ENCODE measurements around the gene ANKRD9. TPM values are rescaled to one million over a fixed set of nuclear protein-coding genes. Genes with fewer than 3 reads are reported as not detected.

Gene ANKRD9
- total RNA-seq, 1 experiment from 2014 or later = 23.7 TPM

DNA sequence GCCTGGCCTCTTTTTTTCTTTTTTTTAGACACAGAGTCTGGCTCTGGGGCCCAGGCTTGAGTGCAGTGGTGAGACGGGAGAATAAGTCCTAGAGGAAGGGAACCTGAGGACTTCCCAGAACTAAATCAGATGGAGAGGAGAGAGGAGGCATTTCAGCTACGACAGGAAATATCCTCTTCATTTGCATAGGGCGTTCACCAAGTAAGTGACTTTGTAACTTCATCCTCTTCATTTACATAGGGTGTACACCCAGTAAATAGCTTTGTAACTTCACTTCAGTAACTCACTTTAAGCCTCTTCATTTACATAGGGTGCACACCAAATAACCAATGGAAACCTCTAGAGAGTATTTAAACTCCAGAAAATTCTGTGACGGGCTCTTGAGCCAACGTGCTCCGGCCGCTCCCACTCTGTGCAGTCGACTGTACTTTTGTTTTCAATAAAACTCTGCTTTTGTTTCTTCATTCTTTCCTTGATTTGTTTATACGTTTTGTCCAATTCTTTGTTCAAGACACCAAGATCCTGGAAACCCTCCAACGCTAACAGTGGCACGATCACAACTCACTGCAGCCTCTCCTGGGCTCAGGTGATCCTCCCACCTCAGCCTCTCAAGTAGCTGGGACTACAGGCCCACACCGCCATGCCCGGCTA is 21.4 kb upstream of the ANKRD9 start:
- no peaks in the 10 kb centered on the region for H3K27me3 ChIP-seq (ENCODE audit: control insufficient read depth, insufficient read depth, low read length)
- TF ChIP-seq SIN3A (IDR thresholded peaks at IDR 0.05; ENCODE audit: borderline replicate concordance, insufficient read depth, low read depth, low read length) = no peak
- TF ChIP-seq, protein P1, sequence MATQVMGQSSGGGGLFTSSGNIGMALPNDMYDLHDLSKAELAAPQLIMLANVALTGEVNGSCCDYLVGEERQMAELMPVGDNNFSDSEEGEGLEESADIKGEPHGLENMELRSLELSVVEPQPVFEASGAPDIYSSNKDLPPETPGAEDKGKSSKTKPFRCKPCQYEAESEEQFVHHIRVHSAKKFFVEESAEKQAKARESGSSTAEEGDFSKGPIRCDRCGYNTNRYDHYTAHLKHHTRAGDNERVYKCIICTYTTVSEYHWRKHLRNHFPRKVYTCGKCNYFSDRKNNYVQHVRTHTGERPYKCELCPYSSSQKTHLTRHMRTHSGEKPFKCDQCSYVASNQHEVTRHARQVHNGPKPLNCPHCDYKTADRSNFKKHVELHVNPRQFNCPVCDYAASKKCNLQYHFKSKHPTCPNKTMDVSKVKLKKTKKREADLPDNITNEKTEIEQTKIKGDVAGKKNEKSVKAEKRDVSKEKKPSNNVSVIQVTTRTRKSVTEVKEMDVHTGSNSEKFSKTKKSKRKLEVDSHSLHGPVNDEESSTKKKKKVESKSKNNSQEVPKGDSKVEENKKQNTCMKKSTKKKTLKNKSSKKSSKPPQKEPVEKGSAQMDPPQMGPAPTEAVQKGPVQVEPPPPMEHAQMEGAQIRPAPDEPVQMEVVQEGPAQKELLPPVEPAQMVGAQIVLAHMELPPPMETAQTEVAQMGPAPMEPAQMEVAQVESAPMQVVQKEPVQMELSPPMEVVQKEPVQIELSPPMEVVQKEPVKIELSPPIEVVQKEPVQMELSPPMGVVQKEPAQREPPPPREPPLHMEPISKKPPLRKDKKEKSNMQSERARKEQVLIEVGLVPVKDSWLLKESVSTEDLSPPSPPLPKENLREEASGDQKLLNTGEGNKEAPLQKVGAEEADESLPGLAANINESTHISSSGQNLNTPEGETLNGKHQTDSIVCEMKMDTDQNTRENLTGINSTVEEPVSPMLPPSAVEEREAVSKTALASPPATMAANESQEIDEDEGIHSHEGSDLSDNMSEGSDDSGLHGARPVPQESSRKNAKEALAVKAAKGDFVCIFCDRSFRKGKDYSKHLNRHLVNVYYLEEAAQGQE (IDR thresholded peaks at IDR 0.05; ENCODE audit: insufficient read depth in 1 of 2, low read depth in 2 of 2, low read length in 1 of 2) = no peak
- TF ChIP-seq POLR2AphosphoS5 (IDR thresholded peaks at IDR 0.05; ENCODE audit: low read depth, low read length) = no peak
- TF ChIP-seq, protein P2, sequence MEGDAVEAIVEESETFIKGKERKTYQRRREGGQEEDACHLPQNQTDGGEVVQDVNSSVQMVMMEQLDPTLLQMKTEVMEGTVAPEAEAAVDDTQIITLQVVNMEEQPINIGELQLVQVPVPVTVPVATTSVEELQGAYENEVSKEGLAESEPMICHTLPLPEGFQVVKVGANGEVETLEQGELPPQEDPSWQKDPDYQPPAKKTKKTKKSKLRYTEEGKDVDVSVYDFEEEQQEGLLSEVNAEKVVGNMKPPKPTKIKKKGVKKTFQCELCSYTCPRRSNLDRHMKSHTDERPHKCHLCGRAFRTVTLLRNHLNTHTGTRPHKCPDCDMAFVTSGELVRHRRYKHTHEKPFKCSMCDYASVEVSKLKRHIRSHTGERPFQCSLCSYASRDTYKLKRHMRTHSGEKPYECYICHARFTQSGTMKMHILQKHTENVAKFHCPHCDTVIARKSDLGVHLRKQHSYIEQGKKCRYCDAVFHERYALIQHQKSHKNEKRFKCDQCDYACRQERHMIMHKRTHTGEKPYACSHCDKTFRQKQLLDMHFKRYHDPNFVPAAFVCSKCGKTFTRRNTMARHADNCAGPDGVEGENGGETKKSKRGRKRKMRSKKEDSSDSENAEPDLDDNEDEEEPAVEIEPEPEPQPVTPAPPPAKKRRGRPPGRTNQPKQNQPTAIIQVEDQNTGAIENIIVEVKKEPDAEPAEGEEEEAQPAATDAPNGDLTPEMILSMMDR (IDR thresholded peaks at IDR 0.05) = no peak
- no peak for TF ChIP-seq TCF7L2 (IDR thresholded peaks at IDR 0.05; ENCODE audit: low read depth, low read length)
- DNase-seq (ENCODE audit: low read depth, low spot score) (no peak), ATAC-seq (no peak)
- intact Hi-C loops (cut with micrococcal nuclease; ENCODE audit: unreplicated experiment) (no loop called here), in situ Hi-C loops (cut with HindIII; ENCODE audit: low pct_unique_long_range_greater_than_20kb, low sequenced_read_pairs) (no loop called here)
- H3K9me3 ChIP-seq (ENCODE audit: control insufficient read depth, insufficient read depth, low read depth, low read length) = no peaks in the 10 kb centered on the region
- no peak overlapping the region for H3K4me3 ChIP-seq (ENCODE audit: low read depth in 2 of 2, low read length in 2 of 2)
- peaks cover under 1% of the 10 kb centered on the region; the same call in 1 of the 2 replicates for H3K4me1 ChIP-seq (ENCODE audit: control insufficient read depth, insufficient read depth, low read length)
- no TSS peak for BruUV-seq (replicated peaks)
- H3K36me3 ChIP-seq (ENCODE audit: control insufficient read depth, insufficient read depth, low read length) = no peaks in the 10 kb centered on the region
- POLR2A ChIA-PET = no interaction called here
- no peak overlapping the region for H3K27ac ChIP-seq (ENCODE audit: low read length)
- CTCF ChIA-PET = no interaction called here

DNA sequence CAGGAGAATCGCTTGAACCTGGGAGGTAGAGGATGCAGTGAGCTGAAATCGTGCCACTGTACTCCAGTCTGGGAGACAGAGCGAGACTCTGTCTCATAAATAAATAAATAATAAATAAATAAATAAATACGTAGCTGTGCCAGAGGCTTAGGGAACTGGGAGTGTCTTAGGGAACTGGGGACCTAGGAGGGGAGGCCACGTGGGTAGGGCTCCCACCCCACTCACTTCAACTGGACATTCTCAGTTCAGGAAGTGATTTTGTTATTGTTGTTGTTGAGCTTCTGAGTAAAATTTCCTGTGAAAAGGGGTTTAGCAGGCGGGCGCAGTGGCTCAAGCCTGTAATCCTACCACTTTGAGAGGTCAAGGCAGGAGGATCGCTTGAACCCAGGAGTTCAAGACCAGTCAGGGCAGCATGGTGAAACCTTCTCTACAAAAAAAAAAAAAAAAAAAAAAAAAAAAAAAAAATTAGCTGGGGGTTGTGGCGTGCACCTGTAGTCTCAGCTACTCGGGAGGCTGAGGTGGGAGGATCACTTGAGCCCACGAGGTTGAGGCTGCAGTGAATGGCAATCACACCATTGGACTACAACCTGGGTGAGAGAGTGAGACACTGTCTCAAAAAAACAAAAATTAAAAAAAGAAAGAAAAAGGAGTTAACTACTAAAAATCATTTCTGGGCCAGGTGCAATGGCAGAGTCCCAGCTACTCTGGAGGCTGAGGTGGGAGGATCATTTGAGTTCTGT is 19.0 kb upstream of the ANKRD9 start:
- CTCF ChIA-PET = no interaction called here
- POLR2A ChIA-PET = no interaction called here
- Histone ChIP-seq H3K4me1 (ENCODE audit: control insufficient read depth, insufficient read depth, low read length) (peaks cover 11% of the 10 kb centered on the region), H3K9me3 (ENCODE audit: control insufficient read depth, insufficient read depth, low read depth, low read length) (no peaks in the 10 kb centered on the region), H3K36me3 (ENCODE audit: control insufficient read depth, insufficient read depth, low read length) (no peaks in the 10 kb centered on the region), H3K4me3 (ENCODE audit: low read depth in 2 of 2, low read length in 2 of 2) (no peak overlapping the region), H3K27ac (ENCODE audit: low read length) (no peak overlapping the region), H3K27me3 (ENCODE audit: control insufficient read depth, insufficient read depth, low read length) (no peaks in the 10 kb centered on the region)
- ATAC-seq (no peak), DNase-seq (ENCODE audit: low read depth, low spot score) (no peak)
- no TSS peak for BruUV-seq (replicated peaks)
- in situ Hi-C loops (cut with HindIII; ENCODE audit: low pct_unique_long_range_greater_than_20kb, low sequenced_read_pairs) (no loop called here), intact Hi-C loops (cut with micrococcal nuclease; ENCODE audit: unreplicated experiment) (loop anchor here (10.0 kb wide), 1 partner anchor 66 kb away; the partner anchor contains the start of gene RCOR1)
- TF ChIP-seq, protein P2 (IDR thresholded peaks at IDR 0.05) = no peak
- TF ChIP-seq TCF7L2 (IDR thresholded peaks at IDR 0.05; ENCODE audit: low read depth, low read length) = no peak
- TF ChIP-seq, protein P1 (IDR thresholded peaks at IDR 0.05; ENCODE audit: insufficient read depth in 1 of 2, low read depth in 2 of 2, low read length in 1 of 2) = no peak
- no peak for TF ChIP-seq POLR2AphosphoS5 (IDR thresholded peaks at IDR 0.05; ENCODE audit: low read depth, low read length)
- TF ChIP-seq SIN3A (IDR thresholded peaks at IDR 0.05; ENCODE audit: borderline replicate concordance, insufficient read depth, low read depth, low read length) = no peak
